ENCODE measurements around the gene GPRIN1.

DNA sequence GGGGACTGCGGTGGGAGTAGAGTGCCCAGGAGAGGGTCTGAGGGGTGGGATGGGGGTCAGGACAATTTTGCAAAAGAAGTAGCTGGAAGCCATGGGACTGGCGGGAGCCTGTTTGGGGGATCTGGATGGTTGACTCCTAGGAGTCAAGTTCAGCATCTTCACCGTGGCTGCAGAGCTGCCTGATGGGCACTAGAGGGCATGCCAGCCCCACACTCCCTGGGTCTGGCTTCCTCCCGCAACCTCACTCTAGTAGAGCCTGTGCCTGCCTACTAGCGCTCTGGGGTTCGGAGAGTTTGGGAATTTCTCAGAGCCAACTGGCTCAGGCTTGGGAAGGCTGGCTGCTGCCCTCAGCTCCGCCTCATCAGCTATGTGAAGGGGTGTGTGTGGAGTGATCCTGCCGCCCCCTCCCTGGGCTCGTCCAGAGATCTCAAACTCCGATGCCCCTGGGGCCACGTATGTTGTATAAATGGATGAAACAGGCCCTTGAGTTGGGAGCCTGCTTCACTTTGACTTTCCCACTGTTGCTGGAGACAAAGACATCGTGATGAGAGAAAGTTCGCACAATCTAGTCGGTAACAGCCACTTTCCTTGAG, 48.1 kb upstream of the GPRIN1 start:
- TF ChIP-seq, protein P1, sequence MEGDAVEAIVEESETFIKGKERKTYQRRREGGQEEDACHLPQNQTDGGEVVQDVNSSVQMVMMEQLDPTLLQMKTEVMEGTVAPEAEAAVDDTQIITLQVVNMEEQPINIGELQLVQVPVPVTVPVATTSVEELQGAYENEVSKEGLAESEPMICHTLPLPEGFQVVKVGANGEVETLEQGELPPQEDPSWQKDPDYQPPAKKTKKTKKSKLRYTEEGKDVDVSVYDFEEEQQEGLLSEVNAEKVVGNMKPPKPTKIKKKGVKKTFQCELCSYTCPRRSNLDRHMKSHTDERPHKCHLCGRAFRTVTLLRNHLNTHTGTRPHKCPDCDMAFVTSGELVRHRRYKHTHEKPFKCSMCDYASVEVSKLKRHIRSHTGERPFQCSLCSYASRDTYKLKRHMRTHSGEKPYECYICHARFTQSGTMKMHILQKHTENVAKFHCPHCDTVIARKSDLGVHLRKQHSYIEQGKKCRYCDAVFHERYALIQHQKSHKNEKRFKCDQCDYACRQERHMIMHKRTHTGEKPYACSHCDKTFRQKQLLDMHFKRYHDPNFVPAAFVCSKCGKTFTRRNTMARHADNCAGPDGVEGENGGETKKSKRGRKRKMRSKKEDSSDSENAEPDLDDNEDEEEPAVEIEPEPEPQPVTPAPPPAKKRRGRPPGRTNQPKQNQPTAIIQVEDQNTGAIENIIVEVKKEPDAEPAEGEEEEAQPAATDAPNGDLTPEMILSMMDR (IDR thresholded peaks at IDR 0.05): peak; percentile 43 to 78 (median 66)
- TF ChIP-seq POLR2A (IDR thresholded peaks at IDR 0.05): no peak

Measured in testis (tissue), 2 donors.